Measurements from ENCODE around the gene ALKAL2. TPM values are rescaled to one million over a fixed set of nuclear protein-coding genes. Genes with fewer than 3 reads are reported as not detected.
A peak's percentile ranks its signal among the peaks of the same experiment; 100 is the strongest.

The ALKAL2 gene
- total RNA-seq, 1 donor from 2014 or later: not detected

- DNase-seq (ENCODE audit: low spot score): peak; percentile 63
These were observed 41.3 kb downstream of the ALKAL2 start for GRCh38 chr2:246489-247144.

GRCh38 chr2:244547-244946, 43.3 kb downstream of the ALKAL2 start:
- no peak for DNase-seq (ENCODE audit: low spot score)

DNA sequence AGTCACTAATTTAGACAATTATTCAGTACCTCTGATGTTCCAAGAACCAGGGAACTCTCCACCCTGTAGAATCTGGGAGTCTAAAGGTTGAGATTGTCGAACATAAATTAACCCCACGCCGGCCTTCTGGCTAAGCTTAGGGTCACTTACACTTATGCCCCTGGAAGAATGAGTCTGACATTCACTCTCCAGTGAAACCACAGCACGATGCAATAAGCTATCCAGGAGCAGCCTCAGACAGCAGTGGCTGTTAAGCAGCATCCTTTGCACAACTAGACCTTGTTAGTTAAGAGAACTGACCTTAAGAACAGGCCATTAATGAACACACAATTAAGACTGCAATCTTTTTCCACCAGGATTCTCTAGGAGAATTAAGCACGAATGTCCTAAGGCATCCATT, 49.0 kb downstream of the ALKAL2 start:
- no peak for DNase-seq (ENCODE audit: low spot score)

GRCh38 chr2:238431-238830, 49.5 kb downstream of the ALKAL2 start:
- DNase-seq (ENCODE audit: low spot score): no peak

GRCh38 chr2:237878-238277, 50.0 kb downstream of the ALKAL2 start:
- no peak for DNase-seq (ENCODE audit: low spot score)

DNA sequence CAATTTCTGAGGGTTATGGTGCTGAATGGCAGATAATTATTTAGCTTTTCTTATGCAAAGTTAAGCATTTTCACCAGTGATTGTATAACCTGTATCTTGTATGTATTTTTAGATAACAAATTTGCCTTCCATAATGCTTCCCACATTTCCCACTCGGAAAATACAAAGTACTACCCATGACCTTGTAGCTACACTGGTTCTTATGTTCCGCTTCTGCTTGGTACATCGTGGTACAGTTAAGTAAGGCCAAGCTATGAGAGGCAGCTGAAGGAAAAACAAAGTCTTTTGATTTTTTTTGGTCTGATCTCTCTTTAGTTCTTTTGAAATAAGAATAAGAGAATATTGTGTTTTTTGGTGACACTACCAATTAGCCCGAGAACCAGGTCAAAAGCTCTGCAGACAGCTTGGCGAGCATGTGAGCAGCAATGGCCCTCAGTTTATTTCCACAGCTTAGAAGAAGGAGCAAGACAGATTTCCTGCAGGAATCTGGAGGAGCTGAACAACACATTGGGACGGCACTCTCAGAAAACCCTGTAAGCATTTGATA, 50.8 kb downstream of the ALKAL2 start:
- peak; percentile 27 for DNase-seq (ENCODE audit: low spot score)

- DNase-seq (ENCODE audit: low spot score): no peak
These were observed 53.5 kb downstream of the ALKAL2 start for GRCh38 chr2:234421-234820.

GRCh38 chr2:233030-233429, 54.9 kb downstream of the ALKAL2 start:
- peak; percentile 20 for DNase-seq (ENCODE audit: low spot score)

DNA sequence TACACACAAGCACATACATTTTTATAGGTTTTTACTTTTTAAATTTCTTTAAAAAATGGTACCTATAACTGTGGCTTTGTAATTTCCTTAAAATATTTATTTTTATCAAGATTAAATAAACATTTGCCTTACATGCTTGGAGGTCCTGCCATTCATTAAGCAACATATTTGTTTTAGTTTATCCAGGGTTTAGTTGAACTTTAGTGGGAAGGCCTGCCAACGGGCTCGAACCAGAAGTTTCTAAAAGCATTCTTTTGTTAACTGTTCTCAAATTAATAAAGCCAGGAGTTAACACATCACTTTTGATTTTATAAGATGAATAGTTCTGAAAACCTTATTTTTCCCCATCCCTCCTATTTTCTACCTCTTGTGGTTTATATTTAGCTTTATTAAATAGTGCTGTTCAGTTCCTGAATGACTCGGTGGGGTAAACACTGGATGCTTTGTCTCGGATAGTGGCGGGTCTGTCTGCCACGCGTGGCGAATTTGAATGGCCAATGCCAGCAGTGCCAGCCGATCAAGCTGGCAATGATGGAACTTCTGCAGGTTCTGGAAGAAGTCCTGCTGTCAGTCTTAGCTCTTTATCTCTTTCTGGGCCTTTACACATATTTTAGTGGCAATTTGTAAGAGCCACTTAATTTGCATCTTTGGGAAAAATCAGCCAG, 56.2 kb downstream of the ALKAL2 start:
- DNase-seq (ENCODE audit: low spot score): no peak

Other genes with a start within 250 kb of the ALKAL2 start
- gene FAM110C, start 241.6 kb downstream of the ALKAL2 start, total RNA-seq (ENCODE audit: insufficient read depth, low replicate concordance): 7.7 TPM
- gene SH3YL1, start 24.1 kb downstream of the ALKAL2 start, total RNA-seq (ENCODE audit: insufficient read depth, low replicate concordance): 53.4 TPM
- gene ACP1, start 23.1 kb downstream of the ALKAL2 start, total RNA-seq (ENCODE audit: insufficient read depth, low replicate concordance): 99.7 TPM